Measurements from ENCODE around the gene SLC30A2. TPM values are rescaled to one million over a fixed set of nuclear protein-coding genes. Genes with fewer than 3 reads are reported as not detected.

The SLC30A2 gene
- total and polyA plus RNA-seq, 2 experiments from 2014 or later, result 0.07 TPM; not detected in 1

DNA sequence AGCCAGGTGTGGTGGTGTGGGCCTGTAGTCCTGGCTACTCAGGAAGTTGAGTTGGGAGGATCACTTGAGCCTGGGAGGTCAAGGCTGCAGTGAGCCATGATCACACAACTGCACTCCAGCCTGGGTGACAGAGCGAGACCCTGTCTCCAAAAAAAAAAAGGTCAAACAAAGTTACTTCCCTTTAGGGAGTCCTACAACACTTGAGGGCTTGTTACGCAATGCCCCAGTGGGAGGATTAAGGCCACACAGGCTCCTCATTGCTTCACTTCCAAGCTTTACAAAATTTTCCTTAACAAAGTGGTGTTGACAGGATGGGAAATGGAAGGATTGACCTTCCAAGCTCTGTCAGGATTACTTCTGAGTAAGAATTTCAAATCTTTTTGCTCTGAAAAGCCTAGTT, 30.6 kb downstream of the SLC30A2 start (continued):
- TF ChIP-seq, protein P1, sequence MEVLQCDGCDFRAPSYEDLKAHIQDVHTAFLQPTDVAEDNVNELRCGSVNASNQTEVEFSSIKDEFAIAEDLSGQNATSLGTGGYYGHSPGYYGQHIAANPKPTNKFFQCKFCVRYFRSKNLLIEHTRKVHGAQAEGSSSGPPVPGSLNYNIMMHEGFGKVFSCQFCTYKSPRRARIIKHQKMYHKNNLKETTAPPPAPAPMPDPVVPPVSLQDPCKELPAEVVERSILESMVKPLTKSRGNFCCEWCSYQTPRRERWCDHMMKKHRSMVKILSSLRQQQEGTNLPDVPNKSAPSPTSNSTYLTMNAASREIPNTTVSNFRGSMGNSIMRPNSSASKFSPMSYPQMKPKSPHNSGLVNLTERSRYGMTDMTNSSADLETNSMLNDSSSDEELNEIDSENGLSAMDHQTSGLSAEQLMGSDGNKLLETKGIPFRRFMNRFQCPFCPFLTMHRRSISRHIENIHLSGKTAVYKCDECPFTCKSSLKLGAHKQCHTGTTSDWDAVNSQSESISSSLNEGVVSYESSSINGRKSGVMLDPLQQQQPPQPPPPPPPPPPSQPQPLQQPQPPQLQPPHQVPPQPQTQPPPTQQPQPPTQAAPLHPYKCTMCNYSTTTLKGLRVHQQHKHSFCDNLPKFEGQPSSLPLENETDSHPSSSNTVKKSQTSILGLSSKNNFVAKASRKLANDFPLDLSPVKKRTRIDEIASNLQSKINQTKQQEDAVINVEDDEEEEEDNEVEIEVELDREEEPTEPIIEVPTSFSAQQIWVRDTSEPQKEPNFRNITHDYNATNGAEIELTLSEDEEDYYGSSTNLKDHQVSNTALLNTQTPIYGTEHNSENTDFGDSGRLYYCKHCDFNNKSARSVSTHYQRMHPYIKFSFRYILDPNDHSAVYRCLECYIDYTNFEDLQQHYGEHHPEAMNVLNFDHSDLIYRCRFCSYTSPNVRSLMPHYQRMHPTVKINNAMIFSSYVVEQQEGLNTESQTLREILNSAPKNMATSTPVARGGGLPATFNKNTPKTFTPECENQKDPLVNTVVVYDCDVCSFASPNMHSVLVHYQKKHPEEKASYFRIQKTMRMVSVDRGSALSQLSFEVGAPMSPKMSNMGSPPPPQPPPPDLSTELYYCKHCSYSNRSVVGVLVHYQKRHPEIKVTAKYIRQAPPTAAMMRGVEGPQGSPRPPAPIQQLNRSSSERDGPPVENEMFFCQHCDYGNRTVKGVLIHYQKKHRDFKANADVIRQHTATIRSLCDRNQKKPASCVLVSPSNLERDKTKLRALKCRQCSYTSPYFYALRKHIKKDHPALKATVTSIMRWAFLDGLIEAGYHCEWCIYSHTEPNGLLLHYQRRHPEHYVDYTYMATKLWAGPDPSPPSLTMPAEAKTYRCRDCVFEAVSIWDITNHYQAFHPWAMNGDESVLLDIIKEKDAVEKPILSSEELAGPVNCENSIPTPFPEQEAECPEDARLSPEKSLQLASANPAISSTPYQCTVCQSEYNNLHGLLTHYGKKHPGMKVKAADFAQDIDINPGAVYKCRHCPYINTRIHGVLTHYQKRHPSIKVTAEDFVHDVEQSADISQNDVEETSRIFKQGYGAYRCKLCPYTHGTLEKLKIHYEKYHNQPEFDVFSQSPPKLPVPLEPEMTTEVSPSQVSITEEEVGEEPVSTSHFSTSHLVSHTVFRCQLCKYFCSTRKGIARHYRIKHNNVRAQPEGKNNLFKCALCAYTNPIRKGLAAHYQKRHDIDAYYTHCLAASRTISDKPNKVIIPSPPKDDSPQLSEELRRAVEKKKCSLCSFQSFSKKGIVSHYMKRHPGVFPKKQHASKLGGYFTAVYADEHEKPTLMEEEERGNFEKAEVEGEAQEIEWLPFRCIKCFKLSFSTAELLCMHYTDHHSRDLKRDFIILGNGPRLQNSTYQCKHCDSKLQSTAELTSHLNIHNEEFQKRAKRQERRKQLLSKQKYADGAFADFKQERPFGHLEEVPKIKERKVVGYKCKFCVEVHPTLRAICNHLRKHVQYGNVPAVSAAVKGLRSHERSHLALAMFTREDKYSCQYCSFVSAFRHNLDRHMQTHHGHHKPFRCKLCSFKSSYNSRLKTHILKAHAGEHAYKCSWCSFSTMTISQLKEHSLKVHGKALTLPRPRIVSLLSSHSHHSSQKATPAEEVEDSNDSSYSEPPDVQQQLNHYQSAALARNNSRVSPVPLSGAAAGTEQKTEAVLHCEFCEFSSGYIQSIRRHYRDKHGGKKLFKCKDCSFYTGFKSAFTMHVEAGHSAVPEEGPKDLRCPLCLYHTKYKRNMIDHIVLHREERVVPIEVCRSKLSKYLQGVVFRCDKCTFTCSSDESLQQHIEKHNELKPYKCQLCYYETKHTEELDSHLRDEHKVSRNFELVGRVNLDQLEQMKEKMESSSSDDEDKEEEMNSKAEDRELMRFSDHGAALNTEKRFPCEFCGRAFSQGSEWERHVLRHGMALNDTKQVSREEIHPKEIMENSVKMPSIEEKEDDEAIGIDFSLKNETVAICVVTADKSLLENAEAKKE (CRISPR knock-in tag; IDR thresholded peaks at IDR 0.05), result no peak
- TF ChIP-seq NANOG (IDR thresholded peaks at IDR 0.05; ENCODE audit: borderline replicate concordance) (no peak), STAT1 (IDR thresholded peaks at IDR 0.05; ENCODE audit: unreplicated experiment) (no peak), ZNF114 (CRISPR knock-in tag; IDR thresholded peaks at IDR 0.05) (no peak), EZH2phosphoT487 (IDR thresholded peaks at IDR 0.05; ENCODE audit: unreplicated experiment) (no peak), EZH2 (IDR thresholded peaks at IDR 0.05; ENCODE audit: low read depth, unreplicated experiment) (no peak)
- TF ChIP-seq, protein P2, sequence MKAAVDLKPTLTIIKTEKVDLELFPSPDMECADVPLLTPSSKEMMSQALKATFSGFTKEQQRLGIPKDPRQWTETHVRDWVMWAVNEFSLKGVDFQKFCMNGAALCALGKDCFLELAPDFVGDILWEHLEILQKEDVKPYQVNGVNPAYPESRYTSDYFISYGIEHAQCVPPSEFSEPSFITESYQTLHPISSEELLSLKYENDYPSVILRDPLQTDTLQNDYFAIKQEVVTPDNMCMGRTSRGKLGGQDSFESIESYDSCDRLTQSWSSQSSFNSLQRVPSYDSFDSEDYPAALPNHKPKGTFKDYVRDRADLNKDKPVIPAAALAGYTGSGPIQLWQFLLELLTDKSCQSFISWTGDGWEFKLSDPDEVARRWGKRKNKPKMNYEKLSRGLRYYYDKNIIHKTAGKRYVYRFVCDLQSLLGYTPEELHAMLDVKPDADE (IDR thresholded peaks at IDR 0.05), result no peak
- TF ChIP-seq, protein P3, sequence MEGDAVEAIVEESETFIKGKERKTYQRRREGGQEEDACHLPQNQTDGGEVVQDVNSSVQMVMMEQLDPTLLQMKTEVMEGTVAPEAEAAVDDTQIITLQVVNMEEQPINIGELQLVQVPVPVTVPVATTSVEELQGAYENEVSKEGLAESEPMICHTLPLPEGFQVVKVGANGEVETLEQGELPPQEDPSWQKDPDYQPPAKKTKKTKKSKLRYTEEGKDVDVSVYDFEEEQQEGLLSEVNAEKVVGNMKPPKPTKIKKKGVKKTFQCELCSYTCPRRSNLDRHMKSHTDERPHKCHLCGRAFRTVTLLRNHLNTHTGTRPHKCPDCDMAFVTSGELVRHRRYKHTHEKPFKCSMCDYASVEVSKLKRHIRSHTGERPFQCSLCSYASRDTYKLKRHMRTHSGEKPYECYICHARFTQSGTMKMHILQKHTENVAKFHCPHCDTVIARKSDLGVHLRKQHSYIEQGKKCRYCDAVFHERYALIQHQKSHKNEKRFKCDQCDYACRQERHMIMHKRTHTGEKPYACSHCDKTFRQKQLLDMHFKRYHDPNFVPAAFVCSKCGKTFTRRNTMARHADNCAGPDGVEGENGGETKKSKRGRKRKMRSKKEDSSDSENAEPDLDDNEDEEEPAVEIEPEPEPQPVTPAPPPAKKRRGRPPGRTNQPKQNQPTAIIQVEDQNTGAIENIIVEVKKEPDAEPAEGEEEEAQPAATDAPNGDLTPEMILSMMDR (conservative IDR thresholded peaks at IDR 0.05; ENCODE audit: low read depth in 2 of 2), result no peak
